ENCODE measurements around the gene GPA33.
A peak's percentile ranks its signal among the peaks of the same experiment; 100 is the strongest.

The GPA33 gene

DNA sequence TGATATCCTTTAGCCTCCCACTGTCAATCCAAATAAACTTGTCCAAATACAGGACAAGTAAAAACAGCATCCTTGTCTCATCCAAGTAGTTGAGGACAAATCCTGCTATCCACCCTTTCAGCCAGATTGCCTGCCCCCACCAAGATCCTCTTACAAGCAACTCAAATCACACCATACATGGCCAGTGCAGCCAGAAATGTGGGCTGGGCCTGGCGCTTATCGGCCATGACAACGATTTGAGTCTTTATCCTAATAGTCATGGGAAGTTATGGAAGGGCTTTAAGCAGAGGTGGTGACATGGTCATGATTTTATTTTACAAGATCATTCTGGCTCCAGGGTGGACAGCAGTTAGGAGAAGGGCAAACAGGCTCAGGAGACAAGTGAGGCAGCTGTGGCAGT is 6.3 kb downstream of the GPA33 start:
- DNase-seq, result no peak

DNA sequence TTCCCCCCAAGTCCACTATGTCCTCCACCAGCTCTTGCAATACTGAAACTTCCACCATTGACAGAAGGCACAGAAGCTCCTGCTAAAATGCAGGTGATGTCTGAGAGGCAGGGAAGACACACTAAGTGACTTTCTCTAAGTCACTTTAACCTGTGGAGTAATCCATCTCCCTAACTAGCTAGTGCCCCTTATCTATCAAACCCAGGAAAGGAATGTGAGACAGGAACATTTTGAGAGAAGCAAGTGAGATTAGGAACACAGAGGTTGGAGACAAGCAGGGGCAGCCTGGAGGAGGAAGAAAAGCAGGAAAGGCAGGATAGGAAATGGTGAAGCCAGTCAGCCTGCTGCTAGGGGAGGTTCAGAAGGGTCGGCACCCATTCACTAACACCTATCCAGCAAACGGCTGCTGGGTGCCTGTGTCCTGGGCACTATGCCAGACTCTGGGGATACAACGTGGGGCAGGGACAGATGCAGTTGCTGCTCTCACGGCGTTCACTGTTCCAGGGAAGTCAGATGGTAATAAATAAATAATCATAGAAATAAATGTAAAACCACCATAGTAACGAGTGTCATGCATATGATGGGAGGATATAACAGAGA is 7.0 kb downstream of the GPA33 start:
- DNase-seq, result no peak

DNA sequence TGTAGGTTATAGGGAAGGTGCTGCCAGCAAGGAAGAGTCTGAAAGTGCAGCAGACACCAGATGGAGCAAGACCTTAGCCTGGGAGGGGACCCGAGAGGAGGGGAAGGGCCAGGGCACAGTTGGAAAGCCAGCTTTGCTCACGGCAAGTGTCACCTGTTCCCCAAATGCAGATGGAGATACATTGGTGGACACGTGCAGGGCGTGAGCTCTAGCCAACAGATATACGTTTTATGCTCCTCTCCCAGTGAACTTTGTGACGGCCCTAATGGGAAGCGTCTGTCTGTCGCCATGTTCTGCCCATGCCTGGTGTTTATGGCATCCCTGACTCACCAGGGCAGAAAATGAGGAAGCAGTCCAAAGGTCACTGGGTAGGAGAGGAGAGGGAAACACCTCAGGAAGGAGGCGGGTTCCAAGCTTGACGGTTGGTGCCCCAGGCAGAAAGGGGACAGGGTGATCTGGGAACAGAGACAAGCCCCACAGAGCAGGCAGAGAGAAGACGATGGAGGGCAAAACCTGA is 7.6 kb downstream of the GPA33 start:
- no peak for DNase-seq

DNA sequence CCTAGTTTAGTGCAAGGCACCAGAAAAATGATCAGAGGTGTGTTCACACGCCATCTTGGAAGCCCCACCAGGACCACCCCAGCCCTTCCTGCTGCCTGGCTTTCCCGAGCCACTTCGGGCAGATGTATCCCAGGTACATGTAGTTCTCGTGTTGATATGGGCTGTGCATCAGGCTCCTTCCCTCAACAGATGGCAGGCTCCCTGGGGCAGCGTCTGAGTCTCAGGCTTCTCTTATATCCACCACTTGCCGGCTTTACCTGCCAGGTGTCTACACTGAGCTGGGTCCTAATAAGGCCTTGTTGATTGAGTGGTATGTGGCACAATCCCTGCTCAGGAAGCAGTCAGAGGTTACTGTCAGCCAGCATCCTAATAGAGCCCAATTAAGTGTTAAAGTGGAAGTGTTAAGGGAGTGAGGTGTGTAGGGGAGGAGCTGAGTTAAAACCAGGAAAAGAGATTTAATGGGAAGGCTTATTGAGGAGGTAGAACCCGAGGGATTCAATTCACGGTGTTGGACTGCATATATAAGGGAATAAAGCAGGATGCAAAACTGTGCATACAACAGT is 8.5 kb downstream of the GPA33 start:
- DNase-seq, result no peak

DNA sequence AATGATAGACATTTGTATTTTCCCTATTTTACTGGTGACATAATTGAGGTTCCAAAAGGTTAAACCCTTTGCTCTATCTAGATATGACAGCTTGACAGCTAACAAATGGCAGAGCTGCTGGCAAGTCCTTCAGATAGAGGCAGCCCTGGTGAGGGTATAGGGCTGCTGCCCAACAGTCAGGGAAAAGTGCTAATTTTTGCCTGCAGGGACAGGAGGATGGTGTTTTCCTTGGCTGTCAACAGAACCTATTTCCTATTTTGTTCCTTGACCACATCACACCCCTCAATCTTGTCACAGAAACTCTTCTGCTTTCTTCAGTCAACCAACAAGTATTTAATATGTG is 12.3 kb downstream of the GPA33 start:
- no peak for DNase-seq

DNA sequence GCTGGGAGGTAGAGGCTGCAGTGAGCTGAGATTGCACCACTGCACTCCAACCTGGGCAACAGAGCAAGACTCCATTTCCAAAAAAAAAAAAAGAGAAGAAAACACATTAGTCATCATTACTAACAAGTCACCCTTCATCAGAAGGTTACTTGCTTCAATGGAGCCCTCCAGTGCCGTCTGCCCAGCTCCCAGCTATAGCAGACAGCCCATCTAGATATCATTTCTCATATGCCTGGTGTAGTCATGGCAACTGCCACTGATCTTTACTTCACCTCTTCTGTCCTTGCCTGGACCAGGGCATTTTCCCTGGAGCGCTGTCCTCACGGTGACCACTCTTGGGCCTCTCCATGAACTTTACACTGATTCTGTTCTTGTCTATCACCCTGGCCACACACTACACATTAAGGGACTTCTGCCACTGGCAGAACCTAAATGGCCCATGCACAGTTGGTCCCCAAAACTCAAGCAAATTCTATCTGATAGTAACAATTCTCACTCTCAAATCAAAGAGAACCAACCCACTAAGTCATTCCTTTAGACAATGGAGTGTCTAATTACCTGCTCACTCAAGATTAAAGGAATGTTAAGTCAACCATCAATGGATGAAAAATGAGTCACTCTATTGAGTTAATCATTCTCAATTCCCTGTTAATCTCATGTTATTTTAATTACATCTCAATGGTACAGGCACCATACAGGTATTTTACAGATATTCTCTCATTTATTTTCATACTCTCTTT is 12.9 kb downstream of the GPA33 start:
- no peak for DNase-seq

DNA sequence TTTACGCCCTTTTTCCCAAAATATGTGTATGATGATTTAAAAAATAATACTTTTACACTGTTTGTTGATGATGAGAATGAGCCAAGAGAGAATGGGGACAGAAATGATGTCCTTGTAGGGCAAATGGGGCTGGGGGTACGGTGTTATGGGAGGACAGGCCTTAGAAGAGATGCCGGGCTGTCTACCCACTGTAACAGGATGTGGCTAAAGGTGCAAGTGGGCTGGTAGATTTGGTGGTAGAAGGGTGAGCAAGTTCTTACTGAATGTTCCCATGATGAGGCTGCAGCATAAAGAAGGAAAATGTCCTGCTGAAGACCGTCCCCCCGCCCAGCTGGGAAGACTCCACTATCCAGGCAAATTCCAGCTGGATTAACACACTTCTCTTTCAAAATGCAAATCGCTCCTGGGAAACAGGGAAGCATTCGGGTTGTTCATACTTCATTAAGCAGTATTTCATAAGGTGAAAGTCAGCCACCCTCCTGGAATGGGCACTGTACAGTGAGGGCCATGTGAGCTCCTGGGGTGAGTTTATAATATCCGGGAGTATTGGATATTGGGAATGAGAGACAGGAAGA is 14.0 kb downstream of the GPA33 start:
- no peak for DNase-seq

DNA sequence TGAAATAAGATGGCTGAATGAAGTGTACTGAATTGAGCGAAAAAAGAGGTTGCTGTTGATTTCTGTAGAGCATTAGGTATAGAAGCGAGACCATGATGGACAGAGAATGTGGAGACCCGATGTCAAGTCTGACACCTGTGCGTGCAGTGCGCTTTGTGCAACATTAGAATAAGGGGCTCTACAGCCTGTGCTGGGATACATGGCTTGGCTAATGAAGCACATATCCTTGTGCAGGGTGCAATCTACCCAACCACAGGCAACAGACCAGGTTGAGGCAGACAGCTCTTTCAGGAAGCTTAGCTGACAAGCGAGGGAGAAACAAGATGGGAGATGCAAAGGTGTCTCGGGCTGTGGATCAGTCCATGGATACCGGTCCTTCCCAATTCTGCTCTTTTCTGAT is 18.9 kb downstream of the GPA33 start:
- no peak for DNase-seq

DNA sequence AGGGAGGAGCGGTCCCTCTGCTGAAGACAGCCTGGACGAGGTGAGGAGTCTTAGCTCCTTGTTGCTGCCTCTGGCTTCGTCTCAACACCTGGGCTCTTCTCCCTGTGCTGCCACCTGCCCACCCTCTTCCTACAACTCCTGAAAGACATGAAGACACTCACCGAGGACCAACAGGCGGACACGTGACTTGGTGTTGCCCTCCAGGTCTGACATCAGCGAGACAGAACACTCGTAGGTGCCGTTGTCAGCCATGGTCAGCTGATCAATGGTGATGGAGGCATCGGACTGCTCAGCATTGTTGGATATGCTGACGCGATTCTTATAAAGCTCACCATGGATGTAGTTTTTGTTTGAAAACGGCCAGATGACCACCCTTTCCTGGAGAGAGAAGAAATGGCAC is 21.4 kb downstream of the GPA33 start:
- DNase-seq, result no peak

DNA sequence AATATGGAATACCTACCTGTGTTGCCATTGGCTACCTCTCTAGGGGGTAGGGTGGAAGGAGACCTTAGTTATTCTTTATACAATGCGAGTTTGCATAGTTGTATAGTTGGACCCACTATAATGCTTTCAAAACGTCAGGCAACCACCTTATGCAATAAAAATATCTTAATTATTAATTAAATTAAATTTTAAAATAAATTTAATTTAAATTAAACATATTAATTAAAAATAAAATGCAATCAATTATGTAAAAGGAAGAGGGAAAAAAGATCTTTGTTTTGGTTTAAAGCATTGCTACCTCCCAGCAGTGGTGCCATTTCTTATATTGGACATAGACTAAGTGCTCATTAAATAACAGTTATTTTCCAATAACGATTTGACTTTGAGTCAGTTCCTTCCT is 22.3 kb downstream of the GPA33 start:
- no peak for DNase-seq

DNA sequence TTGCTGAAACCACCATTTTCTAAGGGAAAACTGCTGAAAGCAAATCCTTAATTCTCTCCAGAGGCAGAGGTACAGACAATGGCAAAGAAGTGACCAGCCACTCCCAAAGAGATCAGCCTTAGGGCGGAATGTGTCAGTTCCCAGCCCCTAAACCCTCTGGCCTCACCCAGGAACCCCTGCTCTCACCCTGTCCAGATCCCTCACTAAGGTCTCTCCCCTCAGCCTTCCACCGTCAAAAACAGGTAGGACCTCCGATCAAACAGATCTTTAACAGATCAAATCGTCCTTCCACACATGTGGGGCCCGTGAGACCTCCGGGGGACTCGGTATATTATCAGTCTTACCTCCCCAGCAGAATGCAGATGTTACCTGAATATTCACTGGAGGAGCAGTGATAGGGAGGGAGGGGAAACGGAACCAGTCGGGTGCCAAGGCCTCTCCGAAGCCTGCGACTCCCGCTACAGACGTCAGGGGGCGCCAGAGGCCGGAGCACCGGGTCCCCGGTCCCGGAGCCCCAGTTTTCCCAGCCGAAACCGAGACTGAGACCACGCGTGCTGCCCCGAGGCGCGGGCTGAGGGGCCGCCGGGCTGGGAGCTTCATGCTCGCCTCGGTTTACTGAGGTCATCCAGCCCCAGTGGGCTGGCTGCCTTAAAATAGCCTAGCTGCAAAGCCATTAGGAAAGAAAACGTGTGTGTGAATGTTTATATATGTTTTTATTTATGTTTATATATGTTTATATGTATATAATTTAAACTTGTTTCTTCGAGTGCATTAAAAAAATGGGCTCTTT is 23.6 kb downstream of the GPA33 start:
- peak; percentile 32 for DNase-seq

DNA sequence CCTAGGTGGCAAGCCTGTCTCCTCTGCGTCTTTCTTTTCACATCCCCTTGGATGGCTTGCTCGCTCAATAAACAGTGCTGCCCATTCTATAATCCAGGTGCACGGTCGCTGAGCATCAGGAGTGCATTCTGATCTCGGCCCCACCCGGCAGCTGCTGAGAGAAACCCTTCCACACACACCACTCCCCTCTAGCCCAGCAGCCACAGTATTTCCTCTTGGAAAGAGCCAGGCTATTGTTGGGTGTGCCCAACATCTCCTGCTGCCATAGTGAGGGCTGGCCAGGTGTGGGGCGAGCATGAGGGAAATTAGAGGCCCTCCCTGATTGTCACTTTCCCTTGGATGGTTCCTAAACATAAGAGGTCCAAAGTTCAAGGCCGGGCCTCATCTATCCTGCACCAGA is 24.7 kb downstream of the GPA33 start:
- no peak for DNase-seq

DNA sequence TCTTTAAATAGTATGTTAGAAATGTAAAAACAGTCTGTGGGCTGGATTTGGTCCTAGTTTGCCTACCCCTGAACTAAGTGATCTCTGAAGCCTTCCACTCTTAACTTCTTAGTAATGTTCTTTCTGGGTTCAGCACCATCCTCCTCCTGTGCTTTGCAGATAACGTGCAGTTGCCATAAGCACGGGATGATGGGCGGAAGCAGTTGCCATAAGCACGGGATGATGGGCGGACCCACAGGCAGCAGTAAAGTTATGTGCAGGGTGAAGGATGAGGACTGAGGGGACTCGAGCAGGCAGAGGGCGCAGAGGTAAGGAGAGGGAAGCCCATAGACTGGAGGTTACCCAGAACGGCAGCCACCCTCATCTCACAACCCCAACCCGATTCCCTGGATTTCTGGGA is 25.6 kb downstream of the GPA33 start:
- no peak for DNase-seq

DNA sequence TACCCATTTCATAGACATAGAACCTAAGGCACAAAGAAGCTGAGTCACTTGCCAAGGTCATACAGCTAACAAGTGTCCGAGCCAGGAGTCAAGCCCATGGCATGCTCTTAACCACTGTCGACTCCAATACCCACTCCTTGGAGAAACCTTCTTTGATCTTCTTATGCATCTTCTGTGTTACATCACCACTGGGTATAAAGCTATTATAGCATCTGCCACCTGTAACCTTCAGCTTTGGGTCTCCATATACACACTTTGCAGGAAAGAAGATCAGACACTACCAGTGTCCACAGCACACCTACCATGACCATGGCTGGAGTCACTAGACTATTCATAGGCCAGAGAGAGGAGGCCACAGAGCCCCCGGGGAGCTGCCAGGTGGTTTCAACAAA is 29.1 kb downstream of the GPA33 start:
- no peak for DNase-seq

DNA sequence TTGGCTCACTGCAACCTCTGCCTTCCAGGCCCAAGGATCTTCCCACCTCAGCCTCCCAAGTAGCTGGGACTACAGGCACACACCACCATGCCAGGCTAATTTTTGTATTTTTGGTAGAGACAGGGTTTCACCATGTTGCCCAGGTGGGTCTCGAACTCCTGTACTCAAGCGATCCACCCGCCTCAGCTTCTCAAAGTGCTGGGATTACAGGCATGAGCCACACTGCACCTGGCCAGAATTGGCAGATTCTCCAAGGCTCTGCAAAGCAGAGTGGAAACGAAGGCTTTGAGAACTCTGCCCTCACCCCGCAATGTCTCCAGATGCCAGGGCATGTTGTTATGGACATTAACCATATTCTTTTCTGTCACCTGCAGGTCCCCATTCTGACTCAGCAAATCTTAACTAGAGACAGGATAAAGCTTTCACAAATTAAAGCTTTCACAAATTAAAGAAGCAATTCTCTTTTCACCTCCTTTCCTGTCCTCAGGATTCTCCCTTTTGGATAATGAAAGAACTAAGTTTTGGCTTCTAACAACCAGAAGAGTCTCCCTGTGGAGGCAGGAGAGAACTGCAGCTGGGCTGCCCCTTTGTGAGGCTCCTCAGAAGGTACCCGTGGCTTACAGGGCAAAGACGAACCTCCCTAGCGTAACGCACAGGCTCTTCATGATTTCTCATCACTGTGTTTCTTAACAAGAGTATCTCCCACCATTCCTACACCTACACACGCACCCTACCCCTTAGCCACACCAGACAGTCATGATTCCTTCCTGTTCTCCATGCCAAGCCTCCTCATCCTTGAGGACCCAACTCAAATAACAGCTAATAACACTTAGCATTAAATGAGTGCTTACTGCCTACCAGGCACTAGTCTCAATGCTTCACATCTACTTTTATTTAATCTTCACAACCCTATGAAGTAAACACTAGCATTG is 29.8 kb downstream of the GPA33 start:
- DNase-seq, result no peak

DNA sequence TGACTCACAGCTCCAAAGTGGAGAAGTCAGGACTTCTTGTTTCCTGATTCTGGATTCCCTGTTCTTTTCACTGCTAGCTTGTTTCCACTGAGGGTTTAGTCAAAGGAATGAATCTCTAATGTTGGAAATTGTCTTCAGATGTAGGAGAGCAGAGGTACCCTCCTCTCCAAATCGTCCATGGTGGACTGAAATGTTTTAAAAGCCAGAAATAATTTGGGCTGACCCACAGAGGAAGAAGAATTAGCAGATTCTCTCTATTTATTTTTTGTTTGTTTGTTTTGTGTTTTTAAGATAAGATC is 30.4 kb downstream of the GPA33 start:
- DNase-seq, result no peak

DNA sequence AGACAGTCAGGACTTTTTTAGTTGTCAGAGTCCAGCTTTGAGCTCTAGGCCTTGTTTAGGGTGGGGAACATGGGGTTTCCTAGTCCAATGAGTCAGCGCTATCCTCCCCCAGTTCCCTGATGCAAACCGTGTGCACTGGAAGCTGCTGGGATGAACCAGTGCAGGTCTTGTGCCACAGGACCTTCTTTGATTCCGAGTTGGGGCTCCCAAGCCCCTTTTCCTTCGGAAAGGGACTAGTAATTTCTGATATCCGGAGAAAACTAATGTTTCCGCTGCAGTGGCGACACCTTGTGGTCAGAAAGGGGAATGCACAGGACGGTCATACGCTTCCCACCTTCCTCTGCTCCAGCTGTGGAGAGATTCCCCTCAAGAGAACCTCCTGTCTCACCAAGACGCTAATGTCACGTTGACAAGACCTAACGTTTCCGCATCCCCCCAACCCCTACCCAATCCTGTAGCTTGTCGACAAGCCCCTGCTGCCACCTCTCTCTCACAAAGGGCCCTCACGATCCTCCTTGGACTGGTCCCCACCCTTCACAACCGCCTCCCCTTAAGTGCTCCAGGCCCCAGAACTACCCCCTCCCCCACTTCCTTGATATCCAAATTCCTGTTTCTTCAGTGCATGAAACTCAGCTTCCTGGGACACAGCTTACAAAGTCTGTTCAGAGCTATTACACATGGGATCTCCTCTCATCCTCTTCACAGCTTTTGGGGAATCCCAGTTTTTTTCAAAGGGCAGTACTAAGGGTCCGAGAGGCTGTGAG is 30.9 kb downstream of the GPA33 start:
- peak; percentile 54 for DNase-seq

DNA sequence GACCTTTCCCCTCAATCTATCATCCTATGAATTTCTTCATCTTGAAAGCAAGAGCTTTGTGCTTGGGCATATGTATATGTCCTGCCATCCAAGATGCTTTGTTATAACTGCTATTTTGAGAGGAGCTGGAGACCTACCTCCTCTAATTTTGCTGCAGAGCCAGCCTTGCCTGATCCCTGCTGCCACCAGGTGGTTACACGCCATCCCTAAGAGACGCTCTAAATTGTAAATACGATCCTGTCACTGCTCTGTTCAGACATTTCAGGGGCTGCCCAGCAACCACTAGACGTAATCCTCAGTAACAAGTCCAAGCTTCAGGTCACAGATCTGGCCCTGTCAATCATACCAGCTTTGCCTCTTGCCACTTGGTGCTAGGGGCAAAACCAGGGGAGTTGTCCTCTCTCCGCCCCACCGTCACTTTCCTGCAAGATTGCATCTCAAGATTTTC is 32.9 kb downstream of the GPA33 start:
- peak; percentile 8 for DNase-seq

DNA sequence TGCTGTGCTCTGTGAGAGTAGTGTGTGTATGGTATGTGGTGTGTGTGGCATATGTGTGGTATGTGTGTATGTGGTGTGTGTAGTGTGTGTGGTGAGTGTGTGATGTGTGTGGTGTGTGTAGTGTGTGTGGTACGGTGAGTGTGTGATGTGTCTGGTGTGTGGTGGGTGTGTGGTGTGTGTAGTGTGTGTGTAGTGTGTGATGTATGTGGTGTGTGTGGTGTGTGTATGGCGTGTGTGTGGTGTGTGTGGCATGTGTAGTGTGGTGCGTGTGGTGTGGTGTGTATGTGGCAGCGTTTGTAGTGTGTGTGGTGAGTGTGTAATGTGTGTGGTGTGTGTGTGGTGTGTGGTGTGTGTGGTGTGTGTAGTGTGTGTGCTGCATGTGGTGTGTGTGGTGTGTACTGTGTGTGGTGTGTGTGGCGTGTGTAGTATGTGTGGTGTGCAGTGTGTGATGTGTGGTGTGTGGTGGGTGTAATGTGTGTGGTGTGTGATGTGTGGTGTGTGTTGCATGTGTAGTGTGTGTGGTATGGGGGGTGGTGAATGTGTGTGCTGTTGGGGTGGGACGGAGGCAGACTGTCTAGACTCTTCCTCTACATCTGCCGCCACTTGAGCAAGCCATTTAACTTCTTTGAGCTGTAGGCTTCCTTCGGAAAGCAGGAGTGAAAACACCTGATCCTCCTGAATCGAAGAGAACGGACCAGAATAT is 33.5 kb downstream of the GPA33 start:
- no peak for DNase-seq

DNA sequence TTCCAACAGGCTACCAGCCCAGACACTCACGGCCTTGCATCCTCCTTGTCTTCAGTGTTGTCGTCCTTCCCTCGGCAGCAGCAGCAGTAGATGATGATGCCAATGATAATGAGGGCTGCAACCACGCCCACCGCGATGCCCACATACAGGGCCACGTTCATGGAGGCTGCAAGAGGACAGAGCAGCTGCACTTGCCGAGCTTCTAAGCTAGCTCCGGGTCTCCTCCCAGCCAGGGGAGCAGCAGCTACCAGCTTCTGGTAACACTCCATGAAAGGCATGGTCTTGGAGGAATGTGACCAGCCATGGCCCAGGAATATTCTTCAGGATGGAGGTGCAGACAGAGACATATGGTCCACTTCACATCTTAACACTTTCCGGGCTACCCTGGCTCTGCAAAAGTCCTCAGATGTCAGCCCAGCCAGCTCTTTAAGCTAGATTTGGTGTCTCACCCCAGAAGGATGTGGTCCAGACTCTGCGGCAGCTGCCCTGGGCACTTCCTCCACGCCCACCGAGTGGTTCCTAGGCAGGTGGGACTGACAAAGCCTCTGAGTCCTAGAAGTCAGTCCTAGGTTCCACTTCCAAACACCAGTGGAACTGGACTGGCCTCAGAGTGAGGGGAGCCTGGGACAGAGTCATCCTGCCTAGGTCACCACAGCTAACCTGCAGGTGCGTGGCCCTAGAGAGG is 35.1 kb downstream of the GPA33 start:
- DNase-seq, result no peak

Measured in fibroblast of skin of right quadriceps (primary cell).